HepG2 (cell line): Measurements from ENCODE around the gene CRYM. TPM values are rescaled to one million over a fixed set of nuclear protein-coding genes. Genes with fewer than 3 reads are reported as not detected.

Experiments
- ATAC-seq: fragments of 200-7000 bp; cut with Tn5 transposase; 3 replicates; pipeline ENCODE4 v1.9.1; 2020; ENCODE audit warnings: mild to moderate bottlenecking, moderate library complexity
- BruUV-seq: library from RNA; stranded (reverse); fragments of 400-500 nt; replicated peaks from 2 replicates; lab custom pipeline; 2021; lab: Mats Ljungman, UMichigan
- CTCF ChIA-PET: fragments of 300-600 bp; formaldehyde crosslinking; extraction: SDS; loops from one replicate; lab custom pipeline; 2021; ENCODE audit warnings: low total read pairs, inconsistent platforms, low intra/inter-chr PET ratio; lab: Yijun Ruan, JAX
- POLR2A ChIA-PET: fragments of 350-600 bp; sonication (Branson Sonifier 250); formaldehyde crosslinking; loops from one replicate; lab custom pipeline; 2020; ENCODE audit warnings: antibody characterized with exemption, inconsistent platforms; lab: Yijun Ruan, JAX
- DNase-seq: peaks from one replicate; pipeline ENCODE4 v3.0.0-alpha.2; 2015; ENCODE audit warnings: low spot score
- FAIRE-seq: peaks from 3 replicates; lab custom pipeline; 2011; peaks lifted over from hg19 to GRCh38; lab: Jason Lieb, UNC
- H2AFZ ChIP-seq: one replicate; pipeline ENCODE4 v1.6.1; 2011; ENCODE audit warnings: low read length, inconsistent platforms
- H3K27ac ChIP-seq: fragments of 300-600 bp; 3 replicates; pipeline ENCODE4 v1.8.0; 2011; ENCODE audit warnings: mixed run types, mild to moderate bottlenecking, mixed read lengths, low read length, inconsistent platforms; ENCODE audit not compliant: insufficient read depth; ENCODE audit errors: extremely low read length
- H3K27me3 ChIP-seq, 2 experiments: fragments of 200-600 bp in 1 of 2; 2 replicates in 1 of 2; 3 replicates in 1 of 2; pipeline versions ENCODE4 v1.6.0 to v1.8.0; 2011; ENCODE audit warnings: low read length in 2 of 2, mild to moderate bottlenecking in 2 of 2, moderate library complexity in 2 of 2, inconsistent platforms in 1 of 2; ENCODE audit not compliant: insufficient read depth in 2 of 2, control insufficient read depth in 1 of 2
- H3K36me3 ChIP-seq, 2 experiments: fragments of 200-600 bp in 1 of 2; replicated peaks in 1 of 2; 2 replicates in 1 of 2; 3 replicates in 1 of 2; pipeline versions ENCODE4 v1.5.1 to v1.8.0; 2011; ENCODE audit warnings: low read length in 2 of 2, inconsistent platforms in 1 of 2; ENCODE audit not compliant: insufficient read depth in 2 of 2, control insufficient read depth in 1 of 2
- H3K4me1 ChIP-seq: 2 replicates; pipeline ENCODE4 v1.5.1; 2012; ENCODE audit warnings: low read length, inconsistent platforms; ENCODE audit not compliant: insufficient read depth
- H3K4me2 ChIP-seq: 2 replicates; pipeline ENCODE4 v1.6.0; 2011; ENCODE audit warnings: low read depth, low read length, inconsistent platforms
- H3K4me3 ChIP-seq, 3 experiments: fragments of 200-600 bp in 1 of 3; sonication (generic), shearing (Covaris generic) in 1 of 3; replicated peaks in 1 of 3; 2 replicates each; pipeline ENCODE4 v1.5.1; 2011 to 2016; ENCODE audit warnings: low read length in 3 of 3, inconsistent platforms in 2 of 3, low read depth in 2 of 3, mild to moderate bottlenecking in 2 of 3, control low read depth in 1 of 3, mixed read lengths in 1 of 3; ENCODE audit not compliant: insufficient read depth in 1 of 3
- H3K79me2 ChIP-seq: one replicate; pipeline ENCODE4 v1.6.1; 2011; ENCODE audit warnings: low read length, inconsistent platforms; ENCODE audit not compliant: insufficient read depth
- H3K9ac ChIP-seq: 2 replicates; pipeline ENCODE4 v1.6.0; 2011; ENCODE audit warnings: mild to moderate bottlenecking, low read depth, low read length, inconsistent platforms; ENCODE audit not compliant: insufficient read depth
- H3K9me3 ChIP-seq: 2 replicates; pipeline ENCODE4 v1.5.1; 2012; ENCODE audit warnings: mild to moderate bottlenecking, low read length
- H4K20me1 ChIP-seq: 2 replicates; pipeline ENCODE4 v1.6.0; 2011; ENCODE audit warnings: inconsistent platforms, mild to moderate bottlenecking, low read length, moderate library complexity; ENCODE audit not compliant: insufficient read depth
- ATRX ChIP-seq: sonication (generic); formaldehyde crosslinking; IDR thresholded peaks from 2 replicates; pipeline ENCODE4 v1.4.0; 2020; ENCODE audit warnings: missing genetic modification reagents, borderline replicate concordance
- BRCA1 ChIP-seq: sonication (generic); formaldehyde crosslinking; IDR thresholded peaks from 2 replicates; pipeline ENCODE4 v1.4.0; 2020; ENCODE audit warnings: missing genetic modification reagents
- MTF2 ChIP-seq: sonication (generic); formaldehyde crosslinking; IDR thresholded peaks from 2 replicates; pipeline ENCODE4 v1.5.0; 2020; ENCODE audit warnings: missing genetic modification reagents, borderline replicate concordance
- NR2C2 ChIP-seq: sonication (generic); formaldehyde crosslinking; IDR thresholded peaks from 2 replicates; pipeline ENCODE4 v1.4.0; 2020; ENCODE audit warnings: missing genetic modification reagents, mild to moderate bottlenecking, moderate library complexity, borderline replicate concordance
- TSC22D2 ChIP-seq: sonication (generic); formaldehyde crosslinking; IDR thresholded peaks from 2 replicates; pipeline ENCODE4 v1.5.1; 2020; ENCODE audit warnings: missing genetic modification reagents, mild to moderate bottlenecking, borderline replicate concordance
- ZNF121 ChIP-seq: sonication (generic); formaldehyde crosslinking; IDR thresholded peaks from 2 replicates; pipeline ENCODE4 v1.5.0; 2020; ENCODE audit warnings: mild to moderate bottlenecking, missing genetic modification reagents
- ZNF160 ChIP-seq: sonication (generic); formaldehyde crosslinking; IDR thresholded peaks from 2 replicates; pipeline ENCODE4 v1.8.0; 2022; ENCODE audit warnings: mild to moderate bottlenecking, inconsistent platforms, missing genetic modification reagents
- ZNF34 ChIP-seq: sonication (generic); formaldehyde crosslinking; IDR thresholded peaks from 2 replicates; pipeline ENCODE4 v1.4.0; 2020; ENCODE audit warnings: mild to moderate bottlenecking, missing genetic modification reagents, borderline replicate concordance
- ZNF510 ChIP-seq: sonication (generic); formaldehyde crosslinking; IDR thresholded peaks from 2 replicates; pipeline ENCODE4 v1.4.0; 2020; ENCODE audit warnings: low read depth, mild to moderate bottlenecking, missing genetic modification reagents
- ZNF547 ChIP-seq: sonication (generic); formaldehyde crosslinking; IDR thresholded peaks from 2 replicates; pipeline ENCODE4 v1.5.1; 2020; ENCODE audit warnings: mild to moderate bottlenecking, missing genetic modification reagents
- ZNF883 ChIP-seq: sonication (generic); formaldehyde crosslinking; IDR thresholded peaks from 2 replicates; pipeline ENCODE4 v1.5.1; 2020; ENCODE audit warnings: mild to moderate bottlenecking, missing genetic modification reagents; ENCODE audit errors: not compliant biosample characterization
- WGBS: methylation state at CpG from one replicate; pipeline ENCODE4 v1.1.6; 2017; ENCODE audit warnings: low lambda C conversion rate; 5-methylcytosine and 5-hydroxymethylcytosine counted together
- in situ Hi-C: cut with HindIII; loops from 2 replicates; pipeline ENCODE4 v1.10.0; 2017; ENCODE audit warnings: low pct_unique_long_range_greater_than_20kb; ENCODE audit not compliant: extremely low pct_ligation_motif_present
- intact Hi-C: fragments of 100-400 bp; cut with micrococcal nuclease; formaldehyde crosslinking; loops from one replicate; pipeline ENCODE4 v1.10.0; 2022; ENCODE audit not compliant: unreplicated experiment
- polyA plus RNA-seq, 8 experiments: library from polyadenylated mRNA; depleted of rRNA in 3 of 8; stranded (reverse) in 7 of 8; unstranded in 1 of 8; fragments of >200 nt; fragmentation: Illumina TruSeq in 4 of 8; extraction: Trizol in 4 of 8; gene quantifications; 2 replicates each; pipeline versions ENCODE4 v1.2.1 to v1.2.3, GENCODE V29; 2011 to 2016; ENCODE audit warnings: low read depth in 4 of 8, missing spikeins in 1 of 8, mixed read lengths in 1 of 8; ENCODE audit not compliant: insufficient read depth in 1 of 8
- total RNA-seq, 5 experiments: library from RNA; depleted of rRNA; stranded (reverse); fragments of >200 nt; fragmentation: Illumina TruSeq; extraction: Trizol; gene quantifications; 2 replicates each; pipeline ENCODE4 v1.2.3, GENCODE V29; 2016; ENCODE audit warnings: low read depth in 1 of 5
- TF ChIP-seq, protein P1 (sequence below): sonication (generic); formaldehyde crosslinking; IDR thresholded peaks from 2 replicates; pipeline ENCODE4 v1.4.0; 2020; ENCODE audit warnings: mild to moderate bottlenecking, missing genetic modification reagents
- TF ChIP-seq, protein P2 (sequence below): IDR thresholded peaks from 2 replicates; pipeline ENCODE4 v1.6.1; 2016
- TF ChIP-seq, protein P3 (sequence below): sonication (generic); formaldehyde crosslinking; IDR thresholded peaks from 2 replicates; pipeline ENCODE4 v1.4.0; 2020; ENCODE audit warnings: low read depth, mild to moderate bottlenecking, missing genetic modification reagents

Gene CRYM
- total and polyA plus RNA-seq, 2 of the 13 experiments (the other 11 are each of a cell fraction or from before 2014, with no cell fraction given) = 1.9 to 2.2 TPM

DNA sequence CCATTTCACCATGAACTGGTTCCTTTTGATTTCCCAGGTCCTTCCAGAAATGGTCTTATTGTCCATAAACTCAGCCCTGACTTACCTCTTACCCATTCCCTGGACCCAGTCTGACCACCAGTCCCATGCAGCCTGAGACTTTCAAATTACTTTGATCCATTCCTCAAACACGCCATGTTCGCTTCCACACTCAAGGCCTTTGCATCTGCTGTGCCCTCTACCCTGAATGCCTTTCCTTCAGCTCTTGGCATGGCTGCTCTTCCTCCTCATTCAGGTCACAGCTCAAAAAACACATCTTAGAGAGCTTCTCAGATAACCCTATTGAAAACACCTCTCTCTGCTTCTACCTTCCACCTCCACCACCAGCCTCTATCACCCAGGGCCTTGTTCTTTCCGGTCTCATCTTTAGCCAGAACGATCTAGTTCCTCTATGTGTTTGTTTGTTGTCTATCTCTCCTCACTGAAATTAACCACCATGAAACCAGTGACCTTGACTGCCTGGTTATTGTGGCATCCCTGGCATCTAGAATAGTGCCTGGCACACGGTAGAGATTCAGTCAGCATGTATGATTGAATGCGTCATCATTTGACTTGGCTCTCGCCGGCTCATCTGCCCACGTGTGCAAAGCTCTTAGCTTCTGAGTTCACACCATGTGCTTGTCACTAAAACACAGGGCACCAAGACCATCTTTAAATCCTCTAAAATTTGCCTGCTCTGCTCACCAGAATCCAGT is 12.8 kb downstream of the CRYM start:
- DNase-seq (no peak), FAIRE-seq (no peak), ATAC-seq (no peak)
- H3K27me3 ChIP-seq = no peaks in the 10 kb centered on the region
- no peaks in the 10 kb centered on the region for H3K36me3 ChIP-seq
- peaks cover 55% of the 10 kb centered on the region for H3K4me1 ChIP-seq
- H3K9me3 ChIP-seq = no peaks in the 10 kb centered on the region
- no peaks in the 10 kb centered on the region for H4K20me1 ChIP-seq
- ChIA-PET POLR2A (interaction anchor here (1.4 to 2.5 kb wide), 4 partner anchors 10 to 78 kb away, joined by 4 to 17 read pairs (median 11); partner anchors contain the start of gene ANKS4B), CTCF (no interaction called here)
- 78% methylated on average over 9 of the region's 9 CpGs for WGBS
- no peak overlapping the region for H2AFZ ChIP-seq
- TF ChIP-seq, protein P1, sequence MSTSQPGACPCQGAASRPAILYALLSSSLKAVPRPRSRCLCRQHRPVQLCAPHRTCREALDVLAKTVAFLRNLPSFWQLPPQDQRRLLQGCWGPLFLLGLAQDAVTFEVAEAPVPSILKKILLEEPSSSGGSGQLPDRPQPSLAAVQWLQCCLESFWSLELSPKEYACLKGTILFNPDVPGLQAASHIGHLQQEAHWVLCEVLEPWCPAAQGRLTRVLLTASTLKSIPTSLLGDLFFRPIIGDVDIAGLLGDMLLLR (CRISPR knock-in tag) = no peak
- no peak for TF ChIP-seq TSC22D2 (CRISPR knock-in tag)
- 0 out of 2 replicates have a peak, but pooled peaks have one; percentile 19 for TF ChIP-seq ZNF547 (CRISPR knock-in tag)
- TF ChIP-seq ZNF510 (CRISPR knock-in tag) = peak; percentile 11; the same call in 1 of the 2 replicates
- no peak for TF ChIP-seq BRCA1 (CRISPR knock-in tag)
- TF ChIP-seq NR2C2 (CRISPR knock-in tag) = 0 out of 2 replicates have a peak, but pooled peaks have one; percentile 22
- TF ChIP-seq, protein P2, sequence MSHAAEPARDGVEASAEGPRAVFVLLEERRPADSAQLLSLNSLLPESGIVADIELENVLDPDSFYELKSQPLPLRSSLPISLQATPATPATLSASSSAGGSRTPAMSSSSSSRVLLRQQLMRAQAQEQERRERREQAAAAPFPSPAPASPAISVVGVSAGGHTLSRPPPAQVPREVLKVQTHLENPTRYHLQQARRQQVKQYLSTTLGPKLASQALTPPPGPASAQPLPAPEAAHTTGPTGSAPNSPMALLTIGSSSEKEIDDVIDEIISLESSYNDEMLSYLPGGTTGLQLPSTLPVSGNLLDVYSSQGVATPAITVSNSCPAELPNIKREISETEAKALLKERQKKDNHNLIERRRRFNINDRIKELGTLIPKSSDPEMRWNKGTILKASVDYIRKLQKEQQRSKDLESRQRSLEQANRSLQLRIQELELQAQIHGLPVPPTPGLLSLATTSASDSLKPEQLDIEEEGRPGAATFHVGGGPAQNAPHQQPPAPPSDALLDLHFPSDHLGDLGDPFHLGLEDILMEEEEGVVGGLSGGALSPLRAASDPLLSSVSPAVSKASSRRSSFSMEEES (CRISPR knock-in tag) = no peak
- 0 out of 2 replicates have a peak, but pooled peaks have one; percentile 14 for TF ChIP-seq MTF2 (CRISPR knock-in tag)
- no peak for TF ChIP-seq ZNF121 (CRISPR knock-in tag)
- TF ChIP-seq ZNF160 (CRISPR knock-in tag) = no peak
- TF ChIP-seq ZNF883 (CRISPR knock-in tag) = peak; percentile 65
- TF ChIP-seq ATRX (CRISPR knock-in tag) = 0 out of 2 replicates have a peak, but pooled peaks have one; percentile 46
- TF ChIP-seq ZNF34 (CRISPR knock-in tag) = 0 out of 2 replicates have a peak, but pooled peaks have one; percentile 62
- TF ChIP-seq, protein P3, sequence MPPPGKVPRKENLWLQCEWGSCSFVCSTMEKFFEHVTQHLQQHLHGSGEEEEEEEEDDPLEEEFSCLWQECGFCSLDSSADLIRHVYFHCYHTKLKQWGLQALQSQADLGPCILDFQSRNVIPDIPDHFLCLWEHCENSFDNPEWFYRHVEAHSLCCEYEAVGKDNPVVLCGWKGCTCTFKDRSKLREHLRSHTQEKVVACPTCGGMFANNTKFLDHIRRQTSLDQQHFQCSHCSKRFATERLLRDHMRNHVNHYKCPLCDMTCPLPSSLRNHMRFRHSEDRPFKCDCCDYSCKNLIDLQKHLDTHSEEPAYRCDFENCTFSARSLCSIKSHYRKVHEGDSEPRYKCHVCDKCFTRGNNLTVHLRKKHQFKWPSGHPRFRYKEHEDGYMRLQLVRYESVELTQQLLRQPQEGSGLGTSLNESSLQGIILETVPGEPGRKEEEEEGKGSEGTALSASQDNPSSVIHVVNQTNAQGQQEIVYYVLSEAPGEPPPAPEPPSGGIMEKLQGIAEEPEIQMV (CRISPR knock-in tag) = peak; percentile 36; the same call in 1 of the 2 replicates
- peak overlapping the region; percentile 76 for H3K4me2 ChIP-seq
- intact Hi-C loops (no loop called here), in situ Hi-C loops (no loop called here)
- no peaks in the 10 kb centered on the region for H3K79me2 ChIP-seq
- no peak overlapping the region for H3K27ac ChIP-seq
- H3K9ac ChIP-seq = no peak overlapping the region
- no peak overlapping the region for H3K4me3 ChIP-seq
- BruUV-seq = no TSS peak
